Large intestine (tissue), 3 donors: Measurements from ENCODE around the gene CCL13. TPM values are rescaled to one million over a fixed set of nuclear protein-coding genes. Genes with fewer than 3 reads are reported as not detected.
A peak's percentile ranks its signal among the peaks of the same experiment; 100 is the strongest.

Experiments used
- DNase-seq, 2 donors: peaks; one replicate each; pipeline versions ENCODE4 v3.0.0 to v3.0.0-alpha.2; 2013
- H3K27ac ChIP-seq: one replicate; pipeline ENCODE4 v1.5.1; 2013; ENCODE audit warnings: low read length
- H3K27me3 ChIP-seq: 2 replicates; pipeline ENCODE4 v1.6.1; 2013; ENCODE audit warnings: low read length; ENCODE audit not compliant: control insufficient read depth, insufficient read depth
- H3K36me3 ChIP-seq: 2 replicates; pipeline ENCODE4 v1.6.1; 2013; ENCODE audit warnings: low read length; ENCODE audit not compliant: control insufficient read depth, insufficient read depth
- H3K4me1 ChIP-seq: one replicate; pipeline ENCODE4 v1.6.1; 2013; ENCODE audit warnings: low read length; ENCODE audit not compliant: control insufficient read depth, insufficient read depth
- H3K4me3 ChIP-seq: one replicate; pipeline ENCODE4 v1.5.1; 2013; ENCODE audit warnings: low read length
- H3K9me3 ChIP-seq: one replicate; pipeline ENCODE4 v1.6.1; 2013; ENCODE audit warnings: mild to moderate bottlenecking, low read depth, low read length, moderate library complexity; ENCODE audit not compliant: control insufficient read depth
- WGBS: methylation state at CpG from one replicate; pipeline ENCODE4 v1.1.5; 2013; ENCODE audit warnings: low lambda C conversion rate; ENCODE audit not compliant: insufficient coverage; 5-methylcytosine and 5-hydroxymethylcytosine counted together
- polyA plus RNA-seq: library from polyadenylated mRNA; unstranded; fragments of 120-200 nt; gene quantifications from one replicate; pipeline ENCODE4 v1.2.1, GENCODE V29; 2013

Gene CCL13
- polyA plus RNA-seq, 1 donor = 1.0 TPM

GRCh38 chr17:34361478-34362061 lies 5.3 kb downstream of the CCL13 start:
- peak; percentile 76 to 87 for DNase-seq
- H3K27me3 ChIP-seq = no peaks in the 10 kb centered on the region
- H3K4me3 ChIP-seq = no peak overlapping the region
- no peak overlapping the region for H3K27ac ChIP-seq
- H3K4me1 ChIP-seq = no peaks in the 10 kb centered on the region
- no peaks in the 10 kb centered on the region for H3K9me3 ChIP-seq
- H3K36me3 ChIP-seq = no peaks in the 10 kb centered on the region
- no CpG with 5 or more reads among the region's 8 CpGs for WGBS

- H3K27ac ChIP-seq = no peak within 1 kb of the TSS
- H3K27me3 ChIP-seq = no peaks in the 10 kb centered on the region
- no peak within 1 kb of the TSS for H3K4me3 ChIP-seq
- H3K4me1 ChIP-seq = no peaks in the 10 kb centered on the region
- WGBS = 80% methylated on average over 1 of the region's 5 CpGs
- no peak for DNase-seq
- no peaks in the 10 kb centered on the region for H3K9me3 ChIP-seq
- no peaks in the 10 kb centered on the region for H3K36me3 ChIP-seq
Measured at GRCh38 chr17:34363183-34363661, 6.9 kb downstream of the CCL13 start, which contains the start of gene CCL1. CCL1 (minus strand) TSS chr17:34363233; CDS start chr17:34363161, 72 bp downstream.

GRCh38 chr17:34364751-34365150 lies 8.5 kb downstream of the CCL13 start:
- Histone ChIP-seq H3K27ac (no peak overlapping the region), H3K4me1 (no peaks in the 10 kb centered on the region), H3K36me3 (no peaks in the 10 kb centered on the region), H3K4me3 (no peak overlapping the region), H3K27me3 (no peaks in the 10 kb centered on the region), H3K9me3 (no peaks in the 10 kb centered on the region)
- no CpG with 5 or more reads among the region's 2 CpGs for WGBS
- no peak for DNase-seq

- Histone ChIP-seq H3K36me3 (no peaks in the 10 kb centered on the region), H3K27ac (no peak overlapping the region), H3K4me3 (no peak overlapping the region), H3K27me3 (no peaks in the 10 kb centered on the region), H3K4me1 (no peaks in the 10 kb centered on the region), H3K9me3 (no peaks in the 10 kb centered on the region)
- DNase-seq = no peak
- WGBS = 73% methylated on average over 1 of the region's 2 CpGs
Measured at GRCh38 chr17:34365340-34365739, 9.1 kb downstream of the CCL13 start.

- DNase-seq = no peak
- H3K9me3 ChIP-seq = no peaks in the 10 kb centered on the region
- WGBS = no CpG with 5 or more reads among the region's 1 CpG
- no peak overlapping the region for H3K4me3 ChIP-seq
- H3K27me3 ChIP-seq = no peaks in the 10 kb centered on the region
- no peaks in the 10 kb centered on the region for H3K4me1 ChIP-seq
- H3K27ac ChIP-seq = no peak overlapping the region
- no peaks in the 10 kb centered on the region for H3K36me3 ChIP-seq
Measured at GRCh38 chr17:34366010-34366409, 9.7 kb downstream of the CCL13 start.

- H3K9me3 ChIP-seq = no peaks in the 10 kb centered on the region
- H3K27ac ChIP-seq = no peak overlapping the region
- no peak for DNase-seq
- H3K27me3 ChIP-seq = no peaks in the 10 kb centered on the region
- no CpG with 5 or more reads among the region's 4 CpGs for WGBS
- no peaks in the 10 kb centered on the region for H3K4me1 ChIP-seq
- H3K36me3 ChIP-seq = no peaks in the 10 kb centered on the region
- H3K4me3 ChIP-seq = no peak overlapping the region
Measured at GRCh38 chr17:34366529-34367107, 10.3 kb downstream of the CCL13 start.

GRCh38 chr17:34367486-34368195 lies 11.4 kb downstream of the CCL13 start:
- Histone ChIP-seq H3K9me3 (no peaks in the 10 kb centered on the region), H3K36me3 (no peaks in the 10 kb centered on the region), H3K4me3 (no peak overlapping the region), H3K27ac (no peak overlapping the region), H3K27me3 (no peaks in the 10 kb centered on the region), H3K4me1 (no peaks in the 10 kb centered on the region)
- DNase-seq = no peak
- 69% methylated on average over 2 of the region's 9 CpGs for WGBS

GRCh38 chr17:34368196-34368945 lies 12.1 kb downstream of the CCL13 start:
- no peaks in the 10 kb centered on the region for H3K36me3 ChIP-seq
- H3K27ac ChIP-seq = no peak overlapping the region
- H3K9me3 ChIP-seq = no peaks in the 10 kb centered on the region
- no CpG with 5 or more reads among the region's 9 CpGs for WGBS
- no peaks in the 10 kb centered on the region for H3K27me3 ChIP-seq
- H3K4me3 ChIP-seq = no peak overlapping the region
- no peak for DNase-seq
- no peaks in the 10 kb centered on the region for H3K4me1 ChIP-seq

GRCh38 chr17:34368946-34369500 lies 12.7 kb downstream of the CCL13 start:
- WGBS = no CpG with 5 or more reads among the region's 4 CpGs
- no peak for DNase-seq
- no peak overlapping the region for H3K27ac ChIP-seq
- no peaks in the 10 kb centered on the region for H3K27me3 ChIP-seq
- H3K4me3 ChIP-seq = no peak overlapping the region
- no peaks in the 10 kb centered on the region for H3K4me1 ChIP-seq
- no peaks in the 10 kb centered on the region for H3K9me3 ChIP-seq
- no peaks in the 10 kb centered on the region for H3K36me3 ChIP-seq

GRCh38 chr17:34369571-34369970 lies 13.3 kb downstream of the CCL13 start:
- no CpG with 5 or more reads among the region's 3 CpGs for WGBS
- Histone ChIP-seq H3K27me3 (no peaks in the 10 kb centered on the region), H3K9me3 (no peaks in the 10 kb centered on the region), H3K4me3 (no peak overlapping the region), H3K27ac (no peak overlapping the region), H3K4me1 (no peaks in the 10 kb centered on the region), H3K36me3 (no peaks in the 10 kb centered on the region)
- DNase-seq = no peak
